Measurements from ENCODE around the gene ZBTB44. TPM values are rescaled to one million over a fixed set of nuclear protein-coding genes. Genes with fewer than 3 reads are reported as not detected.
A peak's percentile ranks its signal among the peaks of the same experiment; 100 is the strongest.

Gene ZBTB44
- 100 to 1,000 TPM; 125 to 158 TPM for total RNA-seq
- 103 TPM for polyA plus RNA-seq (ENCODE audit: insufficient read depth, low read depth, low replicate concordance)
- long read RNA-seq, donor 1, full-length matches to known transcripts, result 7 of 7 reads
- long read RNA-seq, donor 1, partial matches to known transcripts, result 0 of 7 reads
- long read RNA-seq, donor 1, other reads (novel, unspliced or antisense), result 0 of 7 reads
- long read RNA-seq, donor 2, full-length matches to known transcripts, result 3 of 10 reads
- long read RNA-seq, donor 2, partial matches to known transcripts, result 7 of 10 reads
- long read RNA-seq, donor 2, other reads (novel, unspliced or antisense), result 0 of 10 reads

- peak; percentile 96 for DNase-seq
- peak within 1 kb of the TSS; percentile 77 to 82 for H3K4me3 ChIP-seq
- peak within 1 kb of the TSS; percentile 93 to 97 for H3K27ac ChIP-seq
- no peaks in the 10 kb centered on the region for H3K36me3 ChIP-seq (ENCODE audit: low read depth, missing control alignments)
- no peaks in the 10 kb centered on the region for H3K27me3 ChIP-seq
- WGBS, 2 donors, result 1 to 2% methylated on average over 32 to 35 of the region's 42 CpGs
- H3K4me1 ChIP-seq, result peaks cover 23% of the 10 kb centered on the region
- H3K9me3 ChIP-seq, result no peaks in the 10 kb centered on the region
- no peak for TF ChIP-seq CTCF (IDR thresholded peaks at IDR 0.05)
- no peak for TF ChIP-seq POLR2A (IDR thresholded peaks at IDR 0.05)
- intact Hi-C loops (cut with DNase I; ENCODE audit: low total_unique reads), result no loop called here
These were observed at the start of gene ZBTB44 for GRCh38 chr11:130314750-130315285. TSS of gene ZBTB44 (minus strand) at chr11:130314917. CDS start at chr11:130261873, 53,044 bp downstream.

- no peak for DNase-seq
- intact Hi-C loops (cut with DNase I; ENCODE audit: low total_unique reads), result no loop called here
- H3K9me3 ChIP-seq, result no peaks in the 10 kb centered on the region
- H3K4me3 ChIP-seq, result no peak overlapping the region
- TF ChIP-seq POLR2A (IDR thresholded peaks at IDR 0.05) (no peak), CTCF (IDR thresholded peaks at IDR 0.05) (no peak)
- H3K27me3 ChIP-seq, result no peaks in the 10 kb centered on the region
- H3K4me1 ChIP-seq, result no peaks in the 10 kb centered on the region
- no peaks in the 10 kb centered on the region for H3K36me3 ChIP-seq (ENCODE audit: low read depth, missing control alignments)
- H3K27ac ChIP-seq, result no peak overlapping the region
These were observed 44.7 kb upstream of the ZBTB44 start for GRCh38 chr11:130359419-130359818.

- DNase-seq, result no peak
- Histone ChIP-seq H3K4me1 (no peaks in the 10 kb centered on the region), H3K27me3 (no peaks in the 10 kb centered on the region), H3K27ac (no peak overlapping the region), H3K4me3 (no peak overlapping the region), H3K9me3 (no peaks in the 10 kb centered on the region), H3K36me3 (ENCODE audit: low read depth, missing control alignments) (no peaks in the 10 kb centered on the region)
- TF ChIP-seq POLR2A (IDR thresholded peaks at IDR 0.05), result no peak
- intact Hi-C loops (cut with DNase I; ENCODE audit: low total_unique reads), result no loop called here
These were observed 43.7 kb upstream of the ZBTB44 start for GRCh38 chr11:130358398-130358797.

- no peaks in the 10 kb centered on the region for H3K9me3 ChIP-seq
- WGBS, 2 donors, result 78 to 81% methylated on average over 1 of the region's 1 CpG
These were observed 32.5 kb upstream of the ZBTB44 start for GRCh38 chr11:130347261-130347660.

GRCh38 chr11:130344841-130345240 lies 30.1 kb upstream of the ZBTB44 start:
- Histone ChIP-seq H3K27ac (no peak overlapping the region), H3K9me3 (no peaks in the 10 kb centered on the region), H3K4me3 (no peak overlapping the region), H3K36me3 (ENCODE audit: low read depth, missing control alignments) (no peaks in the 10 kb centered on the region), H3K27me3 (no peaks in the 10 kb centered on the region), H3K4me1 (no peaks in the 10 kb centered on the region)
- intact Hi-C loops (cut with DNase I; ENCODE audit: low total_unique reads), result no loop called here
- TF ChIP-seq POLR2A (IDR thresholded peaks at IDR 0.05) (no peak), CTCF (IDR thresholded peaks at IDR 0.05) (no peak)
- 95 to 100% methylated on average over 1 of the region's 1 CpG for WGBS, 2 donors
- no peak for DNase-seq

More at GRCh38 chr11:130347261-130347660, 32.5 kb upstream of the ZBTB44 start:
- Histone ChIP-seq H3K27me3 (no peaks in the 10 kb centered on the region), H3K4me3 (no peak overlapping the region), H3K4me1 (no peaks in the 10 kb centered on the region), H3K36me3 (ENCODE audit: low read depth, missing control alignments) (no peaks in the 10 kb centered on the region), H3K27ac (no peak overlapping the region)
- intact Hi-C loops (cut with DNase I; ENCODE audit: low total_unique reads), result no loop called here
- no peak for DNase-seq
- TF ChIP-seq POLR2A (IDR thresholded peaks at IDR 0.05), result no peak
- no peak for TF ChIP-seq CTCF (IDR thresholded peaks at IDR 0.05)

Data from testis (tissue), 5 donors.